GM18858 (cell line): ENCODE measurements around the gene FIZ1.

Experiments
- ATAC-seq: cut with Tn5 transposase; IDR thresholded peaks from one replicate; pipeline ENCODE4 v1.9.1; 2021; ENCODE audit not compliant: unreplicated experiment

Gene FIZ1

DNA sequence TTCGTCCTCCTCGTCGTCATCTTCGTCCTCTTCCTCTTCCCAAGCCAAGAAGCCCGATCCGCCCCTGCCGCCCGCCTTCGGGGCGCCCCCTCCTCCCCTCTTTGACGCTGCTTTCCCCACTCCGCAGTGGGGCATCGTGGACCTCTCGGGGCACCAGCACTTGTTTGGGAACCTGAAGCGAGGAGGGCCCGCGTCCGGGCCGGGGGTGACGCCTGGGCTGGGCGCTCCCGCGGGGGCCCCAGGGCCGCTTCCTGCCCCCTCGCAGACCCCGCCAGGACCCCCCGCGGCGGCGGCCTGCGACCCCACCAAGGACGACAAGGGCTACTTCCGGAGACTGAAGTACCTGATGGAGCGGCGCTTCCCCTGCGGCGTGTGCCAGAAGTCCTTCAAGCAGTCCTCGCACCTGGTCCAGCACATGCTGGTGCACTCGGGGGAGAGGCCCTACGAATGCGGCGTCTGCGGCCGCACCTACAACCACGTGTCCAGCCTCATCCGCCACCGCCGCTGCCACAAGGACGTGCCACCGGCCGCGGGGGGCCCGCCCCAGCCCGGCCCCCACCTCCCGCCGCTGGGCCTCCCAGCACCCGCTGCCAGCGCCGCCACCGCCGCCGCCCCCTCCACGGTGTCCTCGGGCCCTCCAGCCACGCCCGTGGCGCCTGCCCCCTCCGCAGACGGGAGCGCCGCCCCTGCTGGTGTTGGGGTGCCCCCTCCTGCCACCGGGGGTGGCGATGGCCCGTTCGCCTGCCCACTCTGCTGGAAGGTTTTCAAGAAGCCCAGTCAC, 14.8 kb upstream of the FIZ1 start:
- ATAC-seq, result no peak

DNA sequence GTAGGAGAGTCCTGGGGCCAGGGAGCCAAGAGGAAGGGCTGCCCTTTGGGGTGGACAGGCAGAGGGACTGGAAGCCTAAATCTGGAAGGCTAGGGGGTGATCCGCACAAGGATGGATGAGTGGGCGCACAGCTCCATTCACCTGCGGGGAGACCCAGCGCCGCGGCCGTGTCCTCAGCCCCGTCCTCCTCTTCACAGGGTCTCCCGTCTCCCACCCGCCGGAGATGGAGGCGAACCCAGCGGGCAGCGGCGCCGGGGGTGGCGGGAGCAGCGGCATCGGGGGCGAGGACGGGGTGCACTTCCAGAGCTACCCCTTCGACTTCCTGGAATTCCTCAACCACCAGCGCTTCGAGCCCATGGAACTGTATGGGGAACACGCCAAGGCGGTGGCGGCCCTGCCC, 14.1 kb upstream of the FIZ1 start:
- ATAC-seq, result no peak

DNA sequence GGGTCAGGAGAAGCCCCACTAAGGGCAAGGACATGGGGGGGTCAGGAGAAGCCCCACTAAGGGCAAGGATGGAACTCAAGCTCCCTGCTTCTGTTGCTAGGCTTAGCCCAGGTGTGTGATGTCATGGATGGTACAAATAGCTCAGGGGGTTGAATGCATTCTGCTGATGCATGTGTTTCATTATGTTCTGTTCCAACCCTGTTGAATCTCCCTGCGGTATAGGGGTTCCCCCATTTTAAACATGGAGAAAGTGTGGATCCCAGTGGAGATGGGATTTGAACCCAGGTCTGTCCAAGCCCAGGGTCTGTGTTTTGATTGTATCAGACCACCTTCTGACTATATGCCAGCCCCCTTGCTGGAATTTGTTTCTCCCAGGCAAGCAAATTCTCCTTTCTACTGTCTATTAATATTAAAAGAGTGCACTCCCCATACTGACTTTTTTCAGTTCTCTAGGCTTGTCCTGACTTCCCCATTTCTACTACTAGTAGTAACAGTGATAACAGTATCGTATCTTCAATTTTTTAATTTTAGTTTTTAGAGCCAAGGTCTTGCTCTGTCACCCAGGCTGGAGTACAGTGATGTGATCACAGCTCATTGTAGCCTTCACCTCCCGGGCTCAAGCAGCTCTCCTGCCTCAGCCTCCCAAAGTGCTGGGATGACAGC, 12.8 kb upstream of the FIZ1 start:
- no peak for ATAC-seq

GRCh38 chr19:55611300-55611982, 12.1 kb upstream of the FIZ1 start:
- ATAC-seq, result no peak

- ATAC-seq, result no peak
Measured at GRCh38 chr19:55609326-55609725, 10.0 kb upstream of the FIZ1 start.

DNA sequence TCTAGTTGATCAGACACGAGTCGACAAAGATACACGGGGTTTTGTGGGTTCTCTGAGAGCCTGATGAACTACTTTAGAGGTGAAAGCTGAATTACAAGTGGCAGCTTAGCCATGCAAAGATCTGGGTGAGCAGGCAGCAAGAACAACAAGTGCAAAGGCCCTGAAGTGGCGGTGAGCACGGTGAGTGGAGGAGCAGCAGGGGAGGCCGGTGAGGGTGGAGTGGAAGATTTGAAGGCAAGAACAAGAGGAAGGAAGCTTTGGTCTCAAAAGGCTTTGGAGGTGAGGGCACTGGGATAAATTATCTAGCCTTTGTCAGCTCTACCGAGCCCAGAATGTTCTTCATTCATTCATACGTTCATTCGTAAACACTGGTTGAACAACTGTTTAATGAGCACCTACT, 7.5 kb upstream of the FIZ1 start:
- ATAC-seq, result no peak

GRCh38 chr19:55606471-55606787, 7.1 kb upstream of the FIZ1 start:
- no peak for ATAC-seq

GRCh38 chr19:55605637-55606470, 6.5 kb upstream of the FIZ1 start, which contains the start of gene ZNF865:
Gene ZNF865 (plus strand): TSS chr19:55605647. CDS start chr19:55613619, 7,972 bp downstream.
- ATAC-seq, result no peak

DNA sequence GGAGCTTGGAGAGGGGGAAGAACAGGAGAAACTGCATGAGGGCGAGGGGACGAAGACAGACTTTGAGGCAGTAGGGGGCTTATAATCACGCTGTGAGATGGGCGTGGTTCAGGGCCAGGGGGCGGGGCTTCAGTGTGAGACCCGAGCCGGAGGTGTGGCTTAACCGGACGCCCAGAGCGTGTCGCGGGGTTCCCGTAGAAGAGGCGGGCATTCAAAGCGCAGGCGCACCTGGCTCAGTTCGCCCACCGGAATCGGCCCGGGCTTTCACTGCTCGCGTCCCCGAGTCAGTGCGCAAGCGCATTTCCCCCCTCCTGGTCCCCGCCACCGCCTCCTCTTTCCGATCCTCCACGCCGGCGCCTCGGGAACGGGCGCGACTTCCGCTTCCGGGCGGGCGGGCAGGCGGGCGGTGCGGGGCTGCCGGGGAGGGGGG, 5.9 kb upstream of the FIZ1 start:
- peak; percentile 50 for ATAC-seq

- ATAC-seq, result no peak
Measured at GRCh38 chr19:55603581-55604292, 4.4 kb upstream of the FIZ1 start.

- no peak for ATAC-seq
Measured at GRCh38 chr19:55603115-55603514, 3.8 kb upstream of the FIZ1 start.

GRCh38 chr19:55602104-55603001, 3.0 kb upstream of the FIZ1 start:
- no peak for ATAC-seq

DNA sequence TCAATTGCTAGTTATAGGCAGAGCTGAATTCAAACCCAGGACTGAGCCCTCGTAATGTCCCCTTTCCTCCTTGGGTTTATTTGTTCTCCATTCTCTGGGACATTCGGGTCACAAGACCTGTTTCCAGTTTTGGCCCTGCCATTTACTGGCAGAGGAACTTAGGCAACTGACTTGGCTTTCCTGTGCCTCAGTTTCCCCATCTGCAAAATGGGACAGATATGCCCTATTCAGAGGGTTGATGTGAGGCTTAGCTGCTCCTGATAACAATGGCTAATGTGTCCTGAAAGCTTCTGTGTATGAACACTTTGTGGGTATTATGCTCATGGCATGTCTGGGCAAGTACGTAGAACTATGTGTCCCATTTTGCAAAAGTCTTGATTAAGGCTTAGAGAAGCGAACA, 1.8 kb upstream of the FIZ1 start:
- no peak for ATAC-seq

GRCh38 chr19:55600662-55601028, 1.3 kb upstream of the FIZ1 start:
- no peak for ATAC-seq

- ATAC-seq, result peak; percentile 26
Measured at GRCh38 chr19:55599842-55600661, 735 bp upstream of the FIZ1 start, which contains the start of gene ZNF524. Gene ZNF524 (plus strand): TSS chr19:55600288. CDS start chr19:55602113, 1,825 bp downstream.

- ATAC-seq, result peak; percentile 32
Measured at GRCh38 chr19:55598719-55599467, 424 bp downstream of the FIZ1 start.

- ATAC-seq, result no peak
Measured at GRCh38 chr19:55598034-55598433, 1.3 kb downstream of the FIZ1 start.

- ATAC-seq, result no peak
Measured at GRCh38 chr19:55597501-55597921, 1.8 kb downstream of the FIZ1 start.
